Medulla oblongata (tissue), 1 donor: Measurements from ENCODE around the gene ARAP2.
A peak's percentile ranks its signal among the peaks of the same experiment; 100 is the strongest.
"Not testable (repeated sequence)": the region's sequence is repeated elsewhere in the genome, so short reads cannot be mapped to it uniquely, and the experiment has no call there.

Source experiments
- DNase-seq: peaks from one replicate; pipeline ENCODE4 v3.0.0-alpha.2; 2015; ENCODE audit errors: extremely low spot score

Gene ARAP2

DNA sequence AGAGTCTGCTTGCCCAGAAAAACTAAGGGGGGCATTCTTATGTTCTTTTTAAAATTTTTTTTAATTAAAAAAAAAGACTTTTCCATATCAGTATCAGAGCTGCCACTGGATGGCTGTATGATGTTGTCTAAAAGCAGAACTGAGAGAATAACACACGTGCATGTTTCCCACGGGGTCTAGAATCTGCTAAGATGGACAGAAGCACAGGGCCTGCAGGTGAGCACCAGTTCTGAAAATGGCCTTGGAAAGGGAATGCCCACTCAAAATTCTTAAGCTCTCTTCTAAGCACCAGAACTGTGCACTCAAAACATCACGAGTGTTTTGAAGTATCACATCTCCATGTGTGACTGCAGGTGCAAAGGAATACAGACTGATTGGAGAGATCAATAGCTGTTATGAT, 61.1 kb downstream of the ARAP2 start:
- DNase-seq, result no peak

GRCh38 chr4:36182315-36182714, 62.0 kb downstream of the ARAP2 start:
- DNase-seq, result not testable (repeated sequence)

DNA sequence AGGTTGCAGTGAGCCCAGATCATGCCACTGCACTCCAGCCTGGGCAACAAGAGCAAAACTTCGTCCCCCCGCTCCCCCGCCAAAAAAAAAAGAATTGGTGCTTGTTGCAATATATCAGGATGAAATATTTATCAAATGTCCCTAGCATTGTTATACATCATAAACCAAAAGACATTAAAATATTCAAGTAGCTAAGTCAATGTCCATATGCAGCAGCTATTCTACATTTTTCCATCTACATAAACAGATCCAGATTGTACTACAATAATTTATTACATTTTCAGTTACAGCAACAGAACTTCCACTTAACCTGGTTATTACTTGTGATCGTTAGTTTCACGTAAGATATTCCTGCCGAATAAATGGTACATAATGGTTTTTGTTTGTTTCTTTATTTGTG, 64.1 kb downstream of the ARAP2 start:
- no peak for DNase-seq

DNA sequence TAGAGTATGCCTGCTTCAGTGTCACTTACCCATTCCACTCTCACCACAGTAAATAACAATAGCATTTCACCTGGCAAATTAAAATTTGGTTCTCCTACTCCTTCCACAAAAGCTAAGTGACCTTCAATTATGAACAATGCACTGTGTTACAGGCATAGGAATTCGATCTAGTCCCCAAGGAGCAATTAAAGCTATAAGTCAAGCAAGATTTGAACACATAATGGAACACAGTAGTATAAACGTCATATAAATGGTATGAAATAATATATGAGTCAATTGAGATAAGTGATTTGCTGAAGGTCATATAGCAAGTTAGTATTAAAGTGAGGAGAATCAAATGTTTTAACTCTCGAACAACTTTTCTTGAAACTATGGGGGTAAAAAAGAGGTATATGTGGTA, 65.8 kb downstream of the ARAP2 start:
- no peak for DNase-seq

DNA sequence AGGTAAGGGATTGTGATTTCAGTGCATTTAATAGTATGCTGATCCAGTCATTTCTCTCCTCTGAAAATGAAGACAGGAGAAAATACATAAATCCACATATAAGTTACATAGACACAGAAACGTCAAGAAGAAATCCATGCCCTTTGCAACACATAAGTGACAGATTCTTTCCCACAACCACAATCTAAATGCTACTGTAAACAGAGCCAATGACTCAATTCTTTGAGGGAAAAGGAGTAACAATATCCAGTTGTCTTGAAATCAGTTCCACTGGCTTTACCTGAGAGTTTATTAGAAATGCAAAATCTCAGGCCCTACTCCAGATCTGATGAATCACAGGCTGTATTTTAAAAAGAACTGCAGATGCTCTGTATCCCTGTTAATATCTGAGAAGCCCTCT, 66.4 kb downstream of the ARAP2 start:
- no peak for DNase-seq

DNA sequence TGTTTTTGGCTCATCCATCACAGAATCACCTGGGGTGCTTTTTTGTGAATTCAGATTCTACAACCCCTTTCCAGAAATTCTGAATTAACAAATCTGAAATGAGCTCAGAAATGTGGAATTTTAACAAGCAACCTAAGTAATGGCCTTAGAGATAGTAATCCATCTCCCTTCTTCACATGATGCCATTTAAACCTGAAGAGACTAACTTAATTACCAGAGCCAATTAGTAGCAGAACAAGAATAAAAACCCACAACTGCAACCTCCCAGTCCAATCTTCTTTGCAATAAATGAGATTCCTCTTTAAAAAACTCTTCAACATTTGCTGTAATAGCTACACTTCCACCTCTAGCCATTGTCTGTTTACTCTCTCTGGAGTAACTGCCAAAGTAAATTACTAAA, 69.7 kb downstream of the ARAP2 start:
- no peak for DNase-seq

DNA sequence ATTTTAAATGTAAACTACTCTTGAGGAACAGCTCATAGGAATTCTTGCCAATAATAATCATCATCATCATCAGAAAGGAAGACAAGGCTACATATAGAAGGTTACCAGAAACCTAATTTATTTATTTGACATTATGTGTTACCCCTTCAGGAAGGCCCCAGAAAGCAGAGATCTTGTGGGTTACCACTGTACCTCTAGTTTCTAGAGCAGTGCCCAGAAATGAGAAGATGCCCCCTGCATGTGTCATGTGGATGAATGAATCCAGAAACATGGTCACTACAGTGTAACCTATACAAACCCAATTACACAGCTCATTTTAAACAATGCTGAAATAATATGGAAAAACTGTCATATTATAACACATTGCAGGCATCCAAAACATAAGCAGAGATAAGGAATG, 70.4 kb downstream of the ARAP2 start:
- DNase-seq, result no peak

DNA sequence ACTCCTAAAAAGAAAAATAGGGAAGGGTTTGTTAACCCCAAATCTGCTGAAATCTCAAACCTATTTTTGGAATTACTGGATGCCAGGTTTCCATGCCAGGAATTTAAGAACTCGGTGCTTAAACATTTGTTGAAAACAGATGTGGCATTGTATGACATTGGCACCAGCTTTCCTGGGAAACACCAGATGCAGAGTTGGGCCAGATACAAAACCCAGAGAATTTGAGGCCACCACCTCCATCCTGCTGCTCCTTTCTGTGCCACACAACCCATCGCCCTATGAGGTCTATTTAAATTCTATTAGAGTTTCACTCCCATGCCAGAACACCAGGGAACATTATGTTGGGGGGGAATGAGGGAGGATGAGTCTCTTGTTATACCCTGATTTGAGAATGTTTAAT, 71.7 kb downstream of the ARAP2 start:
- peak; percentile 42 for DNase-seq

- no peak for DNase-seq
These were observed 76.0 kb downstream of the ARAP2 start for GRCh38 chr4:36168127-36168878.

- no peak for DNase-seq
These were observed 78.7 kb downstream of the ARAP2 start for GRCh38 chr4:36165631-36166005.

GRCh38 chr4:36164900-36165630, 79.2 kb downstream of the ARAP2 start:
- DNase-seq, result peak; percentile 71

DNA sequence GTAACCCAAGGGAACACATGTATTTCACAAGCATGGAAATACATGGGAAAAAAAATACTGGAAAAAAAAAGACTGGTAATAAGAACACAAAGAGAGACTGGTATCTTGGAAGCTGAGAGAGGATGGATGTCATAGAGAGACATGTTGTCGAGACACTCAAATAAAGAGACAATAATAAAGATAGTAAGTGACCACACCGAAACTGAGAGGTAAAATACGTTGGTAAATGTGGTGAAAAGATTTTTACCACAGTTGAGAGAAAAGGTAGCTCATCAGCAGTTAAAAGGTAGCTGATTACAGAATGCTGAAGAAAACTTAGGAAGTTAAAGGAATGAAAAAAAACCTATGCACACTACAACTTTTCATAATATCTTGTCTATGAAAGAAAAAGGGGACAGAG, 81.1 kb downstream of the ARAP2 start:
- no peak for DNase-seq

DNA sequence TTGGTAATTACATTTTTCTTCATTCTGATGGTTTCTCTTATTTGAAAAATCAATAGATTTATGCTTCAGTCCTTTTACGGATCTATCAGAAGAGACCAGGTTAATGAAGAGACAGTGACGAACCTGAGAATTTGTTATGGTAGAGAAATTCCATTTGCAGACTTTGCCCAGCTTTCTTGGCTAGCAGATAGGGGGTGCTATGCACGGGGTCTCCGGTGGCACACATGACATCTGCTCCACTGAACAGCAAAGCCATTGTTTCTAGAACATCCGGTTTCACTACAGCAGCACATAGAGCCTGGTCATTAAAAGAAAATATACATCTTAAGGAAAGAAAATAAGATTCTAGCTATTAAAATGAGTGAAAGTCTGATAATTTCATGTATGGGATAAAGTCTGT, 85.1 kb downstream of the ARAP2 start:
- DNase-seq, result no peak

DNA sequence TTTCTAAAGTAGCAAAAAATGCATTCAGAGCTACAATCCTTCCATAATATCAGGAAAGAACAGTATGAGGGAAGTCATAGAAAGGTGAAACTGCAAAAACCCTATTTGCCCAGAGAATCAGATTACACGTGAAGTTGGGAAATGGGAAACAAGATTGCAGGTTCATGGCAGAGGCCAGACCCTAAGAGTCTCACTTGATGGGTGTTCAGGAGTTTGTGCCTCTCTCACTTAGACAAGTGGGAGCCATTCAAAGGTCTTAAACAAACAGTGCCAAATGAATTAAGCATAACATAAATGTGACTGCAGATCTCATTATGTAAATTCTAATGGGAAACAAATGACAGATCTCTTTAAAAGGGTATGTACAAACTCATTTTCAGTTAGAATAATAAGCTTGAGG, 91.6 kb downstream of the ARAP2 start:
- no peak for DNase-seq

- DNase-seq, result no peak
These were observed 101.8 kb downstream of the ARAP2 start for GRCh38 chr4:36142504-36142903.

DNA sequence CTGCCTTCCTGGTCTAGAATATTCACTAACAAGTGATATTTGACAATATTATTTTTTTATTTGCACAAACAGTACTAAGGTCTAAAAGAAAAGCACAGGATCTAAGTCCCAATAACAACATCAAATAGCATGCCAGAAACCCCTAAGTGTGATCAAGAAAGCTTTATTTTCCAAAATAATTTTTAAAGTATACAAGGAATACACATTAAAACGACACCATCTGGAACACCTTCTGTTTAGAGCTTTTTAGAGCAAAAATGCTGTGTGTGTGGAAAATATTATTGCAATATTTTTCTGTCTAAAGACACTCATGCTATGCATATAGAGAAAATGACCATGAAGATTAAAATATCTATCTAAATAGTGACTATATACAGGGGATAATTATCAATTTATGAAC, 103.1 kb downstream of the ARAP2 start:
- no peak for DNase-seq

- DNase-seq, result no peak
These were observed 103.9 kb downstream of the ARAP2 start for GRCh38 chr4:36140421-36140820.

GRCh38 chr4:36138220-36138619, 106.1 kb downstream of the ARAP2 start:
- DNase-seq, result no peak

- DNase-seq, result no peak
These were observed 107.0 kb downstream of the ARAP2 start for GRCh38 chr4:36137336-36137735.

- DNase-seq, result peak; percentile 46
These were observed 110.7 kb downstream of the ARAP2 start for GRCh38 chr4:36133658-36134057.

DNA sequence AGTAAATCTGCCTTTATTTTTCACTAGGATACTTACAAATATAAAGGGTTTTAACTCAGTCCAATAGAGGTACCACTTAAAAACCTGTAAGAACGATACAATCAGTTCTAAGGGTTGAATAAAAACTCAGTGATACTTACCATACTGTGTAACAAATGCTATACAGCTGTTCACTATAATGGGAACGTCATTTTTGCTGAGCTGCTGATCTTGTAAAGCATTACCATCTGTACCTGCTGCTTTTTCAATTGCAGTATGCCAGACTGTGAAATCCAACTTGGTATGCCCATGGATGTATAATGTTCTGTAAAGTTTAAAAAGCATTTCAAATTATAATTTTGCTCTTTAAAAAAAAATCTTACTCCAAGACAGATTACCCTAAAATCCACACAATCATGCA, 111.2 kb downstream of the ARAP2 start:
- no peak for DNase-seq

- no peak for DNase-seq
These were observed 113.7 kb downstream of the ARAP2 start for GRCh38 chr4:36130641-36131040.

DNA sequence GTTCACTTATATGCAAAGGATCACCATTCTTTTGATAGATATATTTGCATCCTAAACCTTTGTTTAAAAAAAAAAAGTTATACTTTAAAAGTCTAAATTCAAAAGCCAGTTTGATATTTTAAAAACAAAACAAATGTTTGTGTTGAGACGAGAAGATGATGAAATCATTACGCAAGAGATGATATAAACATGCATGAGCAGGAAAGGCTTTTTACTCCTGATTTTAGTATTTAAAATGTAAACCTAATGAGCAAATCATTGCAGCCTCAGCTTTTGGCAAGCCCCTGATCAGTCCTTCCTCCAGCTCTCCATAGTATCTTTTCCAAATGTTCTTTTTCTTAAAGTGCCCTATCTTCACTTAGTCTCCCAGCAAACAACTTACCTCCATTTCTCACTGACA, 115.6 kb downstream of the ARAP2 start:
- DNase-seq, result no peak

GRCh38 chr4:36123906-36124305, 120.4 kb downstream of the ARAP2 start:
- no peak for DNase-seq
